Stimulated activated CD8-positive, alpha-beta memory T cell treated with anti-CD3 and anti-CD28 coated beads, Interleukin-7, amount 100 ng/mL, for 4 hours (primary cell): ENCODE data around the gene ADH7.
A peak's percentile ranks its signal among the peaks of the same experiment; 100 is the strongest.
"Not testable (repeated sequence)": the region's sequence is repeated elsewhere in the genome, so short reads cannot be mapped to it uniquely, and the experiment has no call there.

ENCODE experiments used
- DNase-seq, 2 donors: peaks; one replicate each; pipeline ENCODE4 v3.0.0-alpha.2; 2020; ENCODE audit warnings: low read depth in 2 of 2

The ADH7 gene

DNA sequence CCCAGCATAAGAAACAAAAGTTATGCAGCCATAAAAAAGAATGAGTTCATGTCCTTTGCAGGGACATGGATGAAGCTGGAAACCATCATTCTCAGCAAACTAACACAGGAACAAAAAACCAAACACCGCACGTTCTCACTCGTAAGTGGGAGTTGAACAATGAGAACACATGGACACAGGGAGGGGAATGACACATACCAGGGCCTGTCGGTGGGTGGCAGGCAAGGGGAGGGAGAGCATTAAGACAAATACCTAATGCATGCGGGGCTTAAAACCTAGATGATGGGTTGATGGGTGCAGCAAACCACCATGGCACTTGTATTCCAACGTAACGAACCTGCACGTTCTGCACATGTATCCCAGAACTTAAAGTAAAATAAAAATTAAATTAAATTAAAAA, 19.4 kb downstream of the ADH7 start:
- DNase-seq, result not testable (repeated sequence)

DNA sequence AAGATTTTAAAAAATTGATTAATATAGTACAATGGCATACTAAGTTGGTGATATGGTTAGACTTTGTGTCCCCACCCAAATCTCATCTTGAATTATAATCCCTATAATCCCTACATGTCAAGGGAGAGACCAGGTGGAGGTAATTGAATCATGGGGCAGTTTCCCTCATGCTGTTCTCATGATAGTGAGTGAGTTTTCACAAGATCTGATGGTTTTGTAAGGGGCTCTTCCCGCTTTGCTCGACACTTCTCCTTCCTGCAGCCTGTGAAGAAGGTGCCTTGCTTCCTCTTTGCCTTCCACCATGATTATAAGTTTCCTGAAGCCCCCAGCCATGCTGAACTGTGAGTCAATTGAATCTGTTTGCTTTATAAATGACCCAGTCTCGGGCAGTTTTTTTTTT, 20.2 kb downstream of the ADH7 start:
- not testable (repeated sequence) for DNase-seq

DNA sequence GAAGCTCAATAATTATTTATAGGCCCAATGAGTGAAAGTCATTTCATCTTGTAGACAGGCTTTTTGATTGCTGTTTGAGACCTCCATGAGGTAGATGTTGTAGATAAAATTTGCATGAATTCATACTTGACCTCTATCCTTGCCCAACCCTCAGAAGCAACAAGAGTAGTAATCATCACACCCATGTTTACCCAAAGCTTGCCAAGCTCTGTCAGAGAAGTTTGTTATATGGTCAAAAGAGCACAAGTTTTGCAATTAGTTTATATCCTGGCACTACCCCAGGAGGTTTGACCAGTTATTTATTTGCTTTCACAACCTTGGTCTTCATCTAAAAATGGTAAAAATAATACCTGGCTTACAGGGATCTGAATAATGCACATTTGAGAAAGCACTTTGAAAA, 20.7 kb downstream of the ADH7 start:
- DNase-seq, result no peak

DNA sequence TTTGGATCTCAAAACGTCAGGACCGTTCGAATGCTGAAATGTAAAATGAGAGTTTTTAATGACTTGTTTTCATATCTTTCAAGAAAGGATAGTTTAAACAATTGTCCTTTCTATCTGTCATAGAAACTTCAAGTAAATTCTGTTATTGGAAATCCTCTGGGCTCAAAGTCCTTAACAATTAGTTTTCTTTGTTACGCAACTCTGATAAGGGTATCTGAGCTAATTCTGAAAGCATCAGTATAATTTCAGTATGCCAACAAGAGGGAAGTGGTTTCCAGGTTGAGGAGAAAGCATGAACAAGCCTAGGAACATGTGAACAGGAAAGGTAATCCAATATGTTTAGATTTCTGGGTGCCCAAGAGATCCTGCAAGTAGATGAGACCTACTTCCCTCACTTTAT, 22.0 kb downstream of the ADH7 start:
- DNase-seq, result no peak

DNA sequence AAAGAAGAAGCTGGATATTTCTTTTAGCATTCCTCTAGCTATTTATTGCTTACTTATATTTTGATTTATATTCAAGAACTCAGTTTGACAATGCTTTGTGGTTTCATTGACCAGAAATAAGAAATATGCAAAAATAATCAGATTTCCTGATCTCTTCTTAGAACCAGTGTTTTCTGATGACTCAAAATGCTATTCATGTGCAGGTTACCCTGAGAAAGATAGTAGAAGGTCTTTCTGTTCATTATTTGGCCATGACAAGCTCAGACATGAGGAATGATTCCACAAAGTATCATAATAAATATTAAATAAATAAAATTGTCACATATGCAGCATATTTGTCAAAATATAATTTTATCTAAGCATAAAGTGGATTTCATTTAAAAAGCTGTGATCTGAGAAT, 24.1 kb downstream of the ADH7 start:
- no peak for DNase-seq

DNA sequence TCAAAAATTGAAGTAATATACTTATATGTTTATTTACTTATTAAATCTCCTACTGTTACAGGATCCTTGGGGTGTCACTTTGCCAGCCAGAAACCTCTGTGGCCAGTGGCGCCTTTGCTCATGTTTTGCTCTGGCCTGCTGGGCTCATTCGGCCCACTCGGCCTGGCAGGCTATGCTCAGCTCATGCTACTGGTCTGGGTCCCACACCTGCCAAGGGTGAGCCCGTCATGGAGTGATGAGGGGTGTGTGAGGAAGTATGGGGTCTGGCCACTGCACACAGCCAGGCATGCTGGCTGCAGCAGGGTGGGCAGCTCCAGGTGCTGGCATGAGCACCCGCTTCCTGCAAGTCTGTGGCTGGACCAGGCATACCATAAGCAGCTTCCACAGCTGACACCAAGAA, 25.1 kb downstream of the ADH7 start:
- DNase-seq, result no peak

DNA sequence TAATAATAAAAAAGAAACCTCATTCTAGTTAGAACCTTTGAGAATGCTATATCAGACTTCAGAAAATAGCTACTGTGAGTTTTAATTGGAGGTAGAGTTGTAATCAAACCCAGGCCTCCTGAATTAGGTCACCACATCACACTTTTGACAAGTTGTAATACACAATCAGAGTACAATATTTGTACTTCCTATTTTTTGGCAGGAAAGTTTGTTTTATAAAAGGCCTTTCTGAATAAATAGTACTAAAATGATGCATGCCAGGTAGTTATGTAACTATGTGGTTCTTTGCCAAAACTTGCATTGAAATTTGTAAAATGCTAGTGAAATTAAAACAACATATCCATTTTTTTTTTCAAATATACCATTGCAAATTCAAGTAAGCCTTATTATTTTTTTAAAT, 26.8 kb downstream of the ADH7 start:
- no peak for DNase-seq

DNA sequence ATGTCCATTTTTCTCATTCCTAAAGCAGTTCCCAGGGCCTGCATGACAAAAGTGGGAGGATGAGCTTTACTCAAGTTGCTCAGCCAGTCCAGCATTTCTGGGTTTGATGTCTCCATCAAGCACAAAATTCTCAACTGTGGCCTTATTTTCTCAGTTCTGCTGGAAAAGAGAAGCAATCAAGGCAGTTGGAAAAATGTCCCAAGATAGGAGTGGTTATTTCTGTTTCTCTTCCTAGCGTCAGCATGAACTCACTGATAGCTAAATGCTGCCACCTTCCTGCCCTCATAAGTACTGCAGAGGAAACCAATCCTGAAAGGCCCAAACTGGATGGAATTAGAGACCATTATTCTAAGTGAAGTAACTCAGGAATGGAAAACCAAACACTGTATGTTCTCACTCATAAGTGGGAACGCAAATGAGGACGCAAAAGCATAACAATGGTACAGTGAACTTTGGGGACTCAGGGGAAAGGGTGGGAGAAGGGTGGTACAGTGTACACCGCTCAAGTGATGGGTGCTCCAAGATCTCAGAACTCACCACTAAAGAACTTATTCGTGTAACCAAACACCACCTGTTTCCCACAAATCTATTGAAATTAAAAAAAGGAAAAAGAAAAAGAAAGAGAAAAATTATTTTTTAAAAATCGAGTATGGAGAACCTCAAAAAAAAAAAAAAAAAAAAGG, 29.6 kb downstream of the ADH7 start:
- DNase-seq, result peak; percentile 6 to 19

DNA sequence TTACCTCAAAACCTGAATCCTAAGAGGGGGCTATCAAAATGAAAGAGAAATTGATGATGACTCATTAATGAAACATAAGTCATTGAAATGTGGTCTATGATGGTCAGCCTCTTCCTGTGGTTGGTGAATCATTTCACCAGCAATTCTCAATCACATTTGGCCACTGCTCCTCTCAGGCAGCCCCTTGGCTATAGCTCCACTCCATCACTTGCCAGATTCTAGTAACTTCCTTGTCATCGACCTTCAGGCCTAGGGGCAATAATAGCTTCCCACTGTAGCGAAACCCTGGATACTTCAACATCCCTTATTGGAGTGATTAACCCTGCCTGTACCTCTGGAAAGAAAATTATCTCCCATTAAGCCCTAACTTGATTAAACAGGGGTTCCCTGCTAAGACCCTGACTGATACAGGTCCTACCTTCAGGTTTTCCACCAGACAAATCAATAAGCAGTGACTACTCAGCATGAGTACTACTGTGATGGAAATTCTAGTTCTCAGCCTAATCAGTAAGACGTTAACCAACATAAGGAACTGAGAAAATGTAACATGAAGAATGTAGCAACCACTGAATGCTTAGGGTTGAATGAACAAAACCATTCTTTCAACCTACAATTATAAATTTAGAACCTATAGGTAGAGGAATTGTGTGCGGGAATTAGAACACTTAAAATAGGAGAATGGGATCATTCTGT, 30.4 kb downstream of the ADH7 start:
- DNase-seq, result no peak

DNA sequence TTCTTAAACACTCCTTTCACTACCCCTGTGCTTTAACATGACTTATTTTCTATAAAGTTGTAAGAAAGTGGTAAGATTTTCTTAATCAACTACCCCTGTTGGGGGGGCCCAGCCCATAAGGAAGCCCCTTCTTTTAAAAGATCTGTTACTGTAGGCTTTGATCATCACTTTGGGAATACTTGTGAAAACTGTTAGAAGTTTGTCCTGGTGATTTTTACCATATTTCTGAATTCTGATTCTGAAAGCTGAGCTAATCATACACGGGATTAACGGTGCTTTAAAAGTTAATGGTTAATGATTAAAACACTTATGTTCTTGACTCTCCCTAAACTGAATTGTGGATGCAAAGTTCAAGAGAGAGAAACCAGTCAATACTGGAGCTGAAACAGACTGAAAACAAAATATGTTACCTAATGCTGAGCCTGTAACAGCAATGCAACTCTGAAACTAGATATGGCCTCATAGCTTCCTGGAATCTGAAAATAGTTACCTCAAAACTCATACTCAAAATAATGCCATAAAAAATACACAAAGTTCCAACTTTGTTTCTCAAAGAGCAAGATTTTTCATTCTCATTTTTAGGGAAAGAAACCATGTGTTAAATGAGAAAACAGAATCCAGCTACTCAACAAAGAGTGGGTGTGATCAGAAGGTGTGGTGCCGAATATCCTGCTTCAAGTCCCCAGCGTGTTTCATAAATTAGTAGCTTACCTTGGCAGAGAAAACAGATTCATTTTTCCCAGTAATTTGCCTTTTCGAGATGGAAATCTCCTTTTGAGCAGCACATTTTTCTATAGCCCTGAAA, 31.6 kb downstream of the ADH7 start:
- no peak for DNase-seq

DNA sequence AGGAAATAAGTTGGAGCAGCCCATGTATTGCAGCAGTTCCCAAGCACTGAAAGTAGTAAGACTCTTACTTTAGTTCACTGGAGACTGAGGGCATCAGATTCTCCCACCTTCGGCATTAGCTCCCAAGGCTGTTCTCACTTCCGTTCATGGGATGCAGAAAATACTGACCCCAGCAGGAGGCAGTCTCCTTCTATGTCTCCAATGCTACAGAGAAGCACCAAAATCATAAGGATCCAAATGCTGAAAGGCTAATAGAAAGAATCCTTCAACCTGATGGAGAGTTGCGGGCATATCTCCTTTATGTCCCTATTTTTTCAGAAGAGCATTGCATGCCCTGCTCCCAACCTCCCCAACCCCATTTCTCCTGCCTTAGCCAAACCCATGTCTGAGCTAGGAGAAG, 32.4 kb downstream of the ADH7 start:
- no peak for DNase-seq

DNA sequence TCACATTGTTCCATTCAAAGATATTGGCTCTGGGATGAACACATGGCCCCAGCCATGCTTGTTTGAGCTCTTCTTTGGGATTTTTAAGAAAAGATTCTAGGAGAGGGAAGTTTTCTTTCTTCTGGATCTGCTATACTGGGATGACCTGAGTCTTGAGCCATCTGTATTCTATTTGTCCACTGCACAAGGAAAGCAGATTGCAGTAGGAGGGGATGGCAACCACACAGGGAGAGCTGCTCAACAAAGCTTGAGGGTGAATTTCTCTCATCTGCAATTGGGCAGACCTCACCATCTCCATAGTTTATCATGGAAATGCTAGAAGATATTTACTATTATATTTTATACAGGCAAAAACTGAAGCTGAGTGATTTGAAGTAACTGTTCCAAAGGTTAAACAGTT, 34.3 kb downstream of the ADH7 start:
- DNase-seq, result no peak

DNA sequence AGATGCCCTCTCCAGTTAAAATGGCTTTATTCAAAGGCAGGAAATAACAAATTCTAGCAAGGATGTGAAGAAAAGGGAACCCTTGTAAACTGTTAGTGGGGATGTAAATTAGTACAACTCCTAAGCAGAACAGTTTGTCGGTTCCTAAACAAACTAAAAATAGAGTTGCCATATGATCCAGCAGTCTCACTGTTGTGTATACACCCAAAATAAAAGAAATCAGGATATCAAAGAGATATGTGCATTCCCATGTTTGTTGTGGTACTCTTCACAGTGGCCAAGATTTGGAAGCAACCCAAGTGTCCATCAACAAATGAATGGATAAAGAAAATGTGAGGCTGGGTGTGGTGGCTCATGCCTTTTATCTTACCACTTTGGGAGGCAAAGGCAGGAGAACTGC, 36.1 kb downstream of the ADH7 start:
- no peak for DNase-seq

DNA sequence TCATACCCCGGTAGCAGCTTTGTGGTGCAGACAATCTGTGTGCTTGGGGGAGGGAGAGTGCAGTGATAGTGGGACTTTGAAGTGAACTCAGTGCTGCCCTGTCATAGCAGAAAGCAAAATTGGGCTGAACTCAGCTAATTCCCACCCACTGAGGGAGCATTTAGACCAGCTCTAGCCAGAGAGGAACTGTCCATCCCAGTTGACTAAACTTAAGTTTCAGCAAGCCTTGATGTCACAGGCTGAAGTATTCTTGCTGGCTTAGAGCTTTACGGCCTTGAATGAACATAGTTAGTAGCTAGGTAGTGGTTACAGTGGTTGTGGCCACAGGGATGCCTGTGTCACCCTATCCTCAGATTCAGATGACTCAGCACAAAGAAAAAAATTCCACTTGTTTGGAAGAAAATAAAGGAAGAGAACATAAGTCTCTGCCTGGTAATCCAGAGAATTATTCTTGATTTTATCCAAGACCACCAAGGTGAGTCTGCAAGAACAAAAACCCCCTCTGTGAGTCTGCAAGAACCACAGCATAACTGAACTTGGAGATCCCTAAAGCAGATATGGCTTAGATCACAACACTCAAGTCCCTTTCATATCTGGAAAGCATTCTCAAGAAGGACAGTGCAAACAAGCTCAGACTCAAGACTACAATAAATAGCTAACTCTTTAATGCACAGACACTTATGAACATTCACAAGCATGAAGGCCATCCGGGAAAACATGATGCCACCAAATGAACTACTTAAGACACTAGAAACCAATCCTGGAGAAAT, 39.4 kb downstream of the ADH7 start:
- DNase-seq, result no peak

DNA sequence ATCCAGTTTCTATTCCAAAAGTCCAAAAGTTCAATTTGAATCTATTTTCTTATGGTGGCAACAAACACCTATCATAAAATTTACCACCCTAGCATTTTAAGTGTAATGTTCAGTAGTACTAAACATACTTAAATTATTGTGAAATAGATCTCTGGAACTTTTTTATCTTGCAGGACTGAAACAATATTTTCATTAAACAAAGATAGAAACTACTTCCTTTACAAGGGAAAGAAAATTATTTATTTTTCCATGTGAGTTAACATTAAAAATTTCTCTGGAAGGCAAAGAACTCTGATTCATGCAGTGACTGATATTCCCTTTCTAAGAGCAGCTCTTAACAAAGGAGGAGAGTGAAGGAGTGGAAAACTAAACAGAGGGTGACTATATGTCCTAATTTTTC, 40.2 kb downstream of the ADH7 start:
- no peak for DNase-seq

DNA sequence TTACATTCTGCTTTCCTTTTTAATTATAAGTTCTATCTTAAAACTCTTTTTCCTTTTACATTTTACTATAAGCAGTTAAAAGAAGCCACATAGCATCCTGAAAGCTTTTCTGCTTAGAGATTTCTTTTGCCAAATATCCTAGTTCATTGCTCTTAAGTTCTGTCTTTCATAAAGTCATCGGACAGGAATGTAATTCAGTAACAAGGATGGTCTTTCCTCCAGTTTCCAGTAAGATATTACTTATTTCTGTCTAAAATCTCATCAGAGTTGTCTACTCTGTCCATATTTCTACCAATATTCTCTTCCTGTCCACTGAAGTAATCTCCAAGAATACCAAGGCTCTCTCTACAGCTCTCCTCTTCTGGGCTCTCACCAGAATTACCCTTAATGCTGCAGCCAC, 45.1 kb downstream of the ADH7 start:
- no peak for DNase-seq

DNA sequence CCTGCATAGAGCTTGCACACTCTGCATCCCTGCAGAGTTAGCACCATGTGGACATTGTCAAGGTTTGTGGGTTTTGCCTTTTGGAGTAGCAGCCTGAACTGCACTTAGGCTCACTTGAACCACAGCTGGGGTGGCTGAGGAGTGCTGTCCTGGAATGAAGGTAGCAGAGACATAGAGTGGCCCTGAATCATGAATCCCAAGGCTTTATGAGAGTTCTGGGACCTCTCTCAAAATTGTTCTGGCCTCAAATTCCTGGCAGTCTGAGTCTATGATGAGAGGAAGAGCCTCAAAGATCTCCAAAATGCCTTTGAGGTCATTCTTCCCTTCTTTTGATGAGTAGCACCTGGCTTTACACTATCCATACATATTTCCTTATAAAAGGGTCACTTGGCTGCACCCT, 45.5 kb downstream of the ADH7 start:
- no peak for DNase-seq

DNA sequence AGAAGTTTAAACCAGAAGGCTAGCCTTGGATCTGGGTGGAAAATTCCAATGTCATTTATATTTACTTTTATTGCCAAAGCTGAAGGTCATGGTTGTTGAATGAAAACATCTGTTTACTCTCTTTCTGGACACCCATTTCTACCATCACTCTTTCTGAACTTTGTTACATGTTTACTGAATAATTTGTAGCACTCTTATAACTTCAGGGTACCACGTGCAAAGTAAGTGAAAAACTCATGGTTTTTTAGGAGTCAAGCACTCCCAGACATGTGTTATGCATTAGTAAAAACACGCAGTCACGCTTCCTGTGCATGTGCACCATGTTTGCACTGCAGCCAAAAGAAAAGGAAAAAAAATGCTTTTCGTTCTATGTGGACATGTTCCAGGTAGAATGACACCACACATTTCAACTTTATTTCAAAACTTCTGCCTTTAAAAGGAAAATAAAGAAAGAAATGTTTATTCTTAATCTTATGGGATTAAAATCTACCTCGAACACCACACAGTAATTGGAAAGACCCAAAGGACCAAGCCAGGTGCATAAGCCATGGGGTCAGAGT, 51.2 kb downstream of the ADH7 start:
- DNase-seq, result no peak

DNA sequence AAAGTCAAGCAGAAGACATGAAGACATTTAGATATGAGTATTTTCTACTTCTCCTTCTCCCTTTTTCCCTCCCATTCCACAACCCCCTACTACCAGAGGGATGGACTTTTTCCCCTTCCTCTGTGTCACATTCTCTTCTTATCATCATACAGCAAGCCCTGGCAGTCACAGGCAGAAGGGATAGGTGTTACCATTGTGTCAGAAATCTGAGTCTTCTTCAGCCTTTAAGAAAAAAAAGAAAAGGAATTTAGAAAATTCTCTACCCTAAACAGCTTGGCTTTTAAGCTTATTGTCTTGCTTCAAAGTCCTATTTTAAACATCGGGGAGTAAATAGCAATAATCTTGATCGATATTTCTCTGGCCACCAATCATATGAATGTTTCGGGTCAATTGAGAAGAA, 51.7 kb downstream of the ADH7 start:
- DNase-seq, result no peak

DNA sequence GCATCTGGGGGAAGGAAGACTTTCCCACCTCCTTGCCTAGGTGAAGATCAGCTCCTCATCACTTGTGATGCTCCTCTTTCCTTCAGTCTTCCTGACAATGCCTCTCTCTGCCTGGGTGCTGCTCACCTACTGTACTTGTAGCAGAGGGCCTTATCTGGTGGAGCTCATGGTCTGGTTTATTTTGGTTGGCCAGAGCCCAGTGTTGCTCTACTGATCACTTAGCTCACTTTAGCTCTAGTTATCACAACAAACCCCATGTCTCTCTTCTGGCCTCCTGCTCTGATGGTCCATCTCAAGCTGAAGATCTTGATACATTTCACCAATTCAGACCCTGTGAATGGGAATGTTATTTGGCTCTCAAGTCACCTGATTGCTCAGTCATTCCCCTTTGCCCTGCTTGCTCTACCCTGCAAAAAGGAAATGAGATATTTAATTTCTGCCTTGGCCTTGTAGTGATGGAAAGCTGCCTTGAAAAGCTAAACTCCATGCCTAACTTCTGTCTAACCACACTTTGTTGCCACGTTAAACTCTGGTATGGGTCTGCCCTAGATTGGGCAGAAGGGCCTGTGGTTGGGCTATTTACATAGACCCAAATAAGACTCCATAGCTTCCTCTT, 52.3 kb downstream of the ADH7 start:
- no peak for DNase-seq

DNA sequence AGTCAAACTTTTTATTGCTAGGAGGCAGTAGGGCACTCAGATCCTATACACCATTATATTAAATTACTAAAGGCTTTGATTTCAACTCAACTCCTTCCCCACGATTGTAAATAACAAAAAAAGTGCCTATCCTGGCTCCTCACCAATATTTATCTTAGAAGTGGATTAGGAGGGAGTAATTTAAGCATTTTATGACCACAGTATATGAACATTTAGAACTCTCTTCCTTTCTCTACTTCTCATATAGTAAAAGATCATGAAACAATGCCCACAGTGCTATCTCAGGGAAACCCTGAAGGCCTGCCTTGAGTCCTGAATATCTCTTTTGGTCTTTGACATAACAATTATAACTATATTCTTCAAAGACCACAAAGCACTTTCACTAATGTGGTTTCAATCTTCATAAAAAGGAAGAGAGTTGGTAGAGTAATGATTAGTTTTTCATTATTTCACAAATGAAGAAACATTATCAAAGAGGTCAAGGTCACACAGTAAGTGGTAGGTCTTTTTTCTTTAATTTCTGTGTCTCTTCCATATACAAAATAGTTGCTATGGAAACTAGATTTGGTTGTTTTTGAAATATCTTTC, 53.5 kb downstream of the ADH7 start:
- DNase-seq, result no peak
